ENCODE results near the gene PWP2. TPM values are rescaled to one million over a fixed set of nuclear protein-coding genes. Genes with fewer than 3 reads are reported as not detected.
A peak's percentile ranks its signal among the peaks of the same experiment; 100 is the strongest.
"Not testable (repeated sequence)": the region's sequence is repeated elsewhere in the genome, so short reads cannot be mapped to it uniquely, and the experiment has no call there.

Gene PWP2
- total RNA-seq, 4 donors from 2014 or later: 1.9 to 10.8 (median 6.7) TPM

DNA sequence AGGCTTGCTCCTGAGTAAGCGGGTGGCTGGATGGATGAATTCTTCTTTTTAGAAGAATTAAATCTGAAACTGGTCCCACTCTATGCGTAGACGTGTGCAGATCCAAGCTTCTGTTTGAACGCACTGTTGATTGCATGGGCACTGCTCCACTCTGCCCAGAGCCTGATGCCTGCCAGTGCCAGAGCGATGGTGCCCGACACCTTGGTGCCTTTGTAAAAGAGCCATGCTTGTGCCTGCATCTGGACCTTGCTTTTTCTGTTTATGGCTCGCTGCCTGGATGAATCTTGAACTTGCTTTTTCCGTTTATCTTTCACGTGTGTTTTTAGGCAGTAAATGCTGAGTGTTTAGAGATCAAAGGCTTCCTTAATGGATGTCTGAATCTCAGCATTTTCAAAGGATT is 15.0 kb upstream of the PWP2 start:
- Histone ChIP-seq H3K27ac (replicated peaks in 1 of 4) (no peak overlapping the region), H3K4me3 (no peak overlapping the region), H3K9me3 (no peaks in the 10 kb centered on the region), H3K4me1 (peaks cover 1 to 13% (median 4%) of the 10 kb centered on the region in 4 donors), H3K27me3 (no peaks in the 10 kb centered on the region), H3K36me3 (peaks cover 58 to 85% (median 81%) of the 10 kb centered on the region in 4 donors)
- intact Hi-C loops (cut with DNase I): no loop called here
- 81% methylated on average over 9 of the region's 9 CpGs for WGBS
- no peak for DNase-seq (ENCODE audit: extremely low spot score)
- no peak for TF ChIP-seq EP300 (IDR thresholded peaks at IDR 0.05)
- no peak for TF ChIP-seq POLR2AphosphoS5 (IDR thresholded peaks at IDR 0.05)
- no peak for TF ChIP-seq POLR2A (IDR thresholded peaks at IDR 0.05; ENCODE audit: low read depth)
- TF ChIP-seq, protein P1, sequence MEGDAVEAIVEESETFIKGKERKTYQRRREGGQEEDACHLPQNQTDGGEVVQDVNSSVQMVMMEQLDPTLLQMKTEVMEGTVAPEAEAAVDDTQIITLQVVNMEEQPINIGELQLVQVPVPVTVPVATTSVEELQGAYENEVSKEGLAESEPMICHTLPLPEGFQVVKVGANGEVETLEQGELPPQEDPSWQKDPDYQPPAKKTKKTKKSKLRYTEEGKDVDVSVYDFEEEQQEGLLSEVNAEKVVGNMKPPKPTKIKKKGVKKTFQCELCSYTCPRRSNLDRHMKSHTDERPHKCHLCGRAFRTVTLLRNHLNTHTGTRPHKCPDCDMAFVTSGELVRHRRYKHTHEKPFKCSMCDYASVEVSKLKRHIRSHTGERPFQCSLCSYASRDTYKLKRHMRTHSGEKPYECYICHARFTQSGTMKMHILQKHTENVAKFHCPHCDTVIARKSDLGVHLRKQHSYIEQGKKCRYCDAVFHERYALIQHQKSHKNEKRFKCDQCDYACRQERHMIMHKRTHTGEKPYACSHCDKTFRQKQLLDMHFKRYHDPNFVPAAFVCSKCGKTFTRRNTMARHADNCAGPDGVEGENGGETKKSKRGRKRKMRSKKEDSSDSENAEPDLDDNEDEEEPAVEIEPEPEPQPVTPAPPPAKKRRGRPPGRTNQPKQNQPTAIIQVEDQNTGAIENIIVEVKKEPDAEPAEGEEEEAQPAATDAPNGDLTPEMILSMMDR (IDR thresholded peaks at IDR 0.05): no peak

DNA sequence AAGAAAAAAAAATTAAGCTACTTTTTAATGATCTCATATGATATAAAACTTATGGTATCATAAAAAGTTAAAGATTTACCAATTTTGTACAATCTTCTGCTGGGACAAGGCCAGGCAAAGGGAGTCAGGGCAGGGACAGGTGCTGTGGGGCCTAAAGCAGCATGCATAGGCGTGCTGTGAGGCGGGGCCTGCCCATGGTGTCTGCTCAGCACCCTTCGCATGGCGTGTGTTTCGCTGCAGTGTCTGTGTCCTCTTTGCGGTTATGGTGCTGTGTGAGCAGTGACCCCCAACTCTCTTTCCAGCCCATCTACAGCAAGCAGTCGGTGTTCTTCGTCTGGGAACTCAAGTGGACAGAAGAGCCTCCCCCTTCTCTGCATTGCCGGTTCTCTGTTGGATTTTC is 13.4 kb upstream of the PWP2 start:
- H3K27ac ChIP-seq (replicated peaks in 1 of 4): no peak overlapping the region

DNA sequence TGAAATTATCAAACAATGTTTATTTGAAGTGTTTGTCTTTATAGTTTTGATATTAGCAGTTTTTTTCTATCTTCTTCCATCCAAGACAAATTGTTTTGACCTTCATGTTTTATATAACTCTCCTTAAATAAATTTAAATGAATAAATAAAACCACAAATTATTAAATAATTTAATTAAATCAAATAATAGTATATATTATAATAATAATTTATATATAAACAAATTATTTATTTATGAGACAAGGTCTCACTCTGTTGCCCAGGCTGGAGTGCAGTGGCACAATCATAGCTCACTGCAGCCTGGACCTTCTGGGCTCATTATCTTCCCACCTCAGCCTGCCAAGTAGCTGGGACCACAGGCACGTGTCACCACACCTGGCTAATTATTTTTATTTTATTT is 12.4 kb upstream of the PWP2 start:
- Histone ChIP-seq H3K9me3 (no peaks in the 10 kb centered on the region), H3K27ac (replicated peaks in 1 of 4) (no peak overlapping the region), H3K4me1 (peaks cover 0 to 5% (median 2%) of the 10 kb centered on the region in 4 donors), H3K4me3 (no peak overlapping the region), H3K36me3 (peaks cover 44 to 58% (median 54%) of the 10 kb centered on the region in 4 donors), H3K27me3 (no peaks in the 10 kb centered on the region)
- intact Hi-C loops (cut with DNase I): no loop called here
- WGBS: 70% methylated on average over 1 of the region's 1 CpG
- TF ChIP-seq POLR2AphosphoS5 (IDR thresholded peaks at IDR 0.05): no peak
- TF ChIP-seq, protein P1 (IDR thresholded peaks at IDR 0.05): no peak
- no peak for TF ChIP-seq POLR2A (IDR thresholded peaks at IDR 0.05; ENCODE audit: low read depth)
- no peak for TF ChIP-seq EP300 (IDR thresholded peaks at IDR 0.05)
- DNase-seq (ENCODE audit: extremely low spot score): no peak

More for the DNA sequence above, 13.4 kb upstream of the PWP2 start:
- WGBS: 96% methylated on average over 9 of the region's 9 CpGs
- intact Hi-C loops (cut with DNase I): no loop called here
- TF ChIP-seq, protein P1 (IDR thresholded peaks at IDR 0.05): no peak
- TF ChIP-seq POLR2A (IDR thresholded peaks at IDR 0.05; ENCODE audit: low read depth) (no peak), POLR2AphosphoS5 (IDR thresholded peaks at IDR 0.05) (no peak), EP300 (IDR thresholded peaks at IDR 0.05) (no peak)
- Histone ChIP-seq H3K9me3 (no peaks in the 10 kb centered on the region), H3K36me3 (peaks cover 49 to 69% (median 65%) of the 10 kb centered on the region in 4 donors), H3K27me3 (no peaks in the 10 kb centered on the region), H3K4me3 (no peak overlapping the region), H3K4me1 (peaks cover 0 to 5% (median 2%) of the 10 kb centered on the region in 4 donors)
- no peak for DNase-seq (ENCODE audit: extremely low spot score)

DNA sequence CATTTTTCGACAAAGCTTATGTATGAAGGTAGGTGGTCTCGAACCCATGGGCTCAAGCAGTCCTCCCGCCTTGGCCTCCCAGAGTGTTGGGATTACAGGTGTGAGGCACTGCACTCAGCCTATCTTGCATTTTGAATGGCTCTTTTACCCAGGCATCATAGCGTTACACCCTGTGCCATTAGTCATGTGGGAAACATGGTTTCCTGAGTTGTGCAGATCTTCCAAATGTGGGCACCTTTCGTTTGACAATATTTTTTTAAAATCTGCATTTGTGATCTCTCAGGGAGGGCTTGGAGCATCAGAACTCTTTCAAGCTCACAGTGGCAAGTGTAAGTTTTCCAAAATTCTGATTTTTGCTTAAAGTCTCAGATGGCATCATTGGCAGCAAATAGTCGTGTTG is 8.7 kb upstream of the PWP2 start:
- H3K4me1 ChIP-seq; H3K9me3 ChIP-seq; H3K4me3 ChIP-seq; H3K27ac ChIP-seq (replicated peaks in 1 of 4); intact Hi-C loops (cut with DNase I); H3K27me3 ChIP-seq; DNase-seq (ENCODE audit: extremely low spot score): not testable (repeated sequence)
- peaks cover 11 to 22% (median 20%) of the 10 kb centered on the region in 4 donors for H3K36me3 ChIP-seq
- no CpG with 5 or more reads among the region's 6 CpGs for WGBS

DNA sequence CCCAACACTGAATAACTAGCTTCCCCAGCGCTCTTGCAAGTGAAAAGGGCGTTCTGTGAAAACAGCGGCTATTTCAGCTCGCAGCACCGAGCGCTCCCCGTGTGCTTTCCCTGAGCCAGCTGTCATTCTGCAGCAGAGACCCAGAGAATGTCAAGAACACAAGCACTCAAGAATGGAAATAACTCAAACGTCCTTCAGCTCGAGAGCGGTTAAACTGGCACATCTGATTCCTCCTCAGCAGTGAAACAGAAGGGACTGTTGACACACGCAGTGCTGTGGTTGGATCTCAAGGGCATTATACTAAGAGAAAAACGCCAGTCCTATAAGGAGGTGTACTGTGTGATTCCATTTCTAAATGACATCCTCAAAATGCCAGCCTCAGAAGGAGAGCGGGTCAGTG is 8.2 kb upstream of the PWP2 start:
- DNase-seq (ENCODE audit: extremely low spot score): not testable (repeated sequence)

DNA sequence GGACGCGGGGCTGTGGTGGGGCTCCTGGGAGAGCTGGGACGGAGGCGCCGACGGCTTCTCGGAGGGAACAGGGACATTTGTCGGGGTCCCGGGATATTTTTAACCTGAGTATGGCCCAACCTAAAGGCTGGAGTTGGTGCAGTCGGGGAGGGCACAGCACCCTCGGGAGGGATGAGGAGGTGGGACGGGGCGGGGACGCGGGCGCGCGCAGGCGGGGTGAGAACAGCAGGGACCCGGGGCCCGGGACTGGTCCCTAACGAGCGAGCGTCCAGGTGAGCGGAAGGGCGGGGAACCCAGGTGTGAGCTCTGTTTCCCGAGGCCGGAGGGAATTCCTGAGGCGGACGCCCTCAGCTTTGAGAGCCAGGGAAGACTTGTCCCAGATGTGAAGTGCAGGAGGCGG is 390 bp downstream of the PWP2 start:
- intact Hi-C loops (cut with DNase I); H3K36me3 ChIP-seq; H3K27me3 ChIP-seq; H3K4me1 ChIP-seq; H3K9me3 ChIP-seq; DNase-seq (ENCODE audit: extremely low spot score): not testable (repeated sequence)
- Histone ChIP-seq H3K4me3 (peak overlapping the region; percentile 47 to 60 (median 52)), H3K27ac (replicated peaks in 1 of 4) (peak overlapping the region in 2 of 4 donors; percentile 69 to 71)
- no CpG with 5 or more reads among the region's 31 CpGs for WGBS

More for the DNA sequence above, 8.2 kb upstream of the PWP2 start:
- H3K9me3 ChIP-seq; H3K27me3 ChIP-seq; H3K27ac ChIP-seq (replicated peaks in 1 of 4); intact Hi-C loops (cut with DNase I); H3K4me3 ChIP-seq; H3K4me1 ChIP-seq: not testable (repeated sequence)
- H3K36me3 ChIP-seq: peaks cover 6 to 17% (median 15%) of the 10 kb centered on the region in 4 donors
- WGBS: no CpG with 5 or more reads among the region's 13 CpGs

DNA sequence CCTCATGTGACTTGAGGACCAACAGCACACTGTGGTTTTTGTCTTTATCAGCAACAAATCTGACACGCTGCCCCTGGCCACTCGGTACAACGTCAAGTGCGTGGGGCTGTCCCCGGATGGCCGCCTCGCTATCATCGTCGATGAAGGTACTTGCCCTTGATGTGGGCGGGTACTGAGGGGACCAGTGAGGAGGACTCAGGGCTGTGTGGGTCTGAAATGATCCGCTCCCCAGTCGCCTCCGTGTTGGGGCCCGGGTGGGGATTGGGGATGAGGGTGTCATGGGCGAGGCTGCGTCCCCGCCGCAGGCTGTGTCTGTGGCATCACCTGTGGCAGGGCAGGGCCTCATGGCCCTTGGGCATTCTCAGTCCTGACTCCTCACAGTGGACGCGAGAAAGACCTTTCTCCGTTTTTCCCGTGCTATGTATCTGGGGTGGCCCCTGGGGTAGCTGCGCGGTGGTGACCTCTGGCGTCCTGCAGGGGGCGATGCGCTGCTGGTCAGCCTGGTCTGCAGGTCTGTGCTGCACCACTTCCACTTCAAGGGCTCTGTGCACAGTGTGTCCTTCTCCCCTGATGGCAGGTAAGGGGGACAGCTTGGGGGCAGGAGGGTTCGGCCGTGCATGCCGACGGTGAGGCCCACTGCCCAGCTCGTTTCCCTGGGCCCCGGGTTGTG is 6.6 kb downstream of the PWP2 start:
- no CpG with 5 or more reads among the region's 33 CpGs for WGBS
- intact Hi-C loops (cut with DNase I); H3K27me3 ChIP-seq; H3K4me3 ChIP-seq; H3K27ac ChIP-seq (replicated peaks in 1 of 4); H3K9me3 ChIP-seq; H3K4me1 ChIP-seq; DNase-seq (ENCODE audit: extremely low spot score); H3K36me3 ChIP-seq: not testable (repeated sequence)

DNA sequence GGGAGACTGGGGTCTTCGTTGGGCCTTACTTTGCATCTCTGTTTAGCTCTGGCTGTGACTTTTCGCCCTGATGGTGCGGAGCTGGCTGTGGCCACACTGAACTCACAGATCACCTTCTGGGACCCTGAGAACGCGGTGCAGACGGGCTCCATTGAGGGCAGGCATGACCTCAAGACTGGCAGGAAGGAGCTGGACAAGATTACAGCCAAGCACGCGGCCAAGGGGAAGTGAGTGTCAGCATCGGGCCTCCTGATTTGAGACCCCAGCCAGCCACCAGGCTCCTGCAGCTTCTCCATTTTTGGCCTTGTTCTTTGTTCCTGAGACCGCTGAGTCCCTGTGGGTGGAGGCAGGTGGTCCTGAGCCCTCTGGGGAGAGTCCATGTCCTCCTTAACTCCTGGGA is 14.9 kb downstream of the PWP2 start:
- H3K4me3 ChIP-seq; H3K9me3 ChIP-seq; H3K27ac ChIP-seq (replicated peaks in 1 of 4); H3K36me3 ChIP-seq; intact Hi-C loops (cut with DNase I); H3K4me1 ChIP-seq; DNase-seq (ENCODE audit: extremely low spot score); H3K27me3 ChIP-seq: not testable (repeated sequence)
- no CpG with 5 or more reads among the region's 10 CpGs for WGBS

DNA sequence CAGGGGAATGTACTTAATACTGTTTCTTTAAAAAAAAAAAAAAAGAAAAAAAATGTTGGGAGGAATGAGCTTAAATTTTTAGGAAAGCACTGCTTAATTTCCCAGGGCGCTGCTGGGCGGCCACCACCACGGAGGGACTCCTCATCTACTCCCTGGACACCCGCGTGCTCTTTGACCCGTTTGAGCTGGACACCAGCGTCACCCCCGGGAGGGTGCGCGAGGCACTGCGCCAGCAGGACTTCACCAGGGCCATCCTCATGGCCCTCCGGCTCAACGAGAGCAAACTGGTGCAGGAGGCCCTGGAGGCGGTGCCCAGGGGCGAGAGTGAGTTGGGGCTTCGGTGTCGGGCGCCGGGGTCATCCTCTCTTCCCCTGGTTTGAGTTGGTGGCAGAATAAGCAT is 20.6 kb downstream of the PWP2 start:
- H3K27me3 ChIP-seq; DNase-seq (ENCODE audit: extremely low spot score): not testable (repeated sequence)
- no CpG with 5 or more reads among the region's 19 CpGs for WGBS

More for the DNA sequence above, 20.6 kb downstream of the PWP2 start:
- H3K4me3 ChIP-seq; H3K4me1 ChIP-seq; H3K9me3 ChIP-seq; H3K27ac ChIP-seq (replicated peaks in 1 of 4); intact Hi-C loops (cut with DNase I); H3K36me3 ChIP-seq: not testable (repeated sequence)

Data from esophagus muscularis mucosa (tissue), 4 donors.